ENCODE results near the gene RARA.

RARA gene

GRCh38 chr17:40330850-40331470 is 22.0 kb downstream of the RARA start:
- DNase-seq = no peak

DNA sequence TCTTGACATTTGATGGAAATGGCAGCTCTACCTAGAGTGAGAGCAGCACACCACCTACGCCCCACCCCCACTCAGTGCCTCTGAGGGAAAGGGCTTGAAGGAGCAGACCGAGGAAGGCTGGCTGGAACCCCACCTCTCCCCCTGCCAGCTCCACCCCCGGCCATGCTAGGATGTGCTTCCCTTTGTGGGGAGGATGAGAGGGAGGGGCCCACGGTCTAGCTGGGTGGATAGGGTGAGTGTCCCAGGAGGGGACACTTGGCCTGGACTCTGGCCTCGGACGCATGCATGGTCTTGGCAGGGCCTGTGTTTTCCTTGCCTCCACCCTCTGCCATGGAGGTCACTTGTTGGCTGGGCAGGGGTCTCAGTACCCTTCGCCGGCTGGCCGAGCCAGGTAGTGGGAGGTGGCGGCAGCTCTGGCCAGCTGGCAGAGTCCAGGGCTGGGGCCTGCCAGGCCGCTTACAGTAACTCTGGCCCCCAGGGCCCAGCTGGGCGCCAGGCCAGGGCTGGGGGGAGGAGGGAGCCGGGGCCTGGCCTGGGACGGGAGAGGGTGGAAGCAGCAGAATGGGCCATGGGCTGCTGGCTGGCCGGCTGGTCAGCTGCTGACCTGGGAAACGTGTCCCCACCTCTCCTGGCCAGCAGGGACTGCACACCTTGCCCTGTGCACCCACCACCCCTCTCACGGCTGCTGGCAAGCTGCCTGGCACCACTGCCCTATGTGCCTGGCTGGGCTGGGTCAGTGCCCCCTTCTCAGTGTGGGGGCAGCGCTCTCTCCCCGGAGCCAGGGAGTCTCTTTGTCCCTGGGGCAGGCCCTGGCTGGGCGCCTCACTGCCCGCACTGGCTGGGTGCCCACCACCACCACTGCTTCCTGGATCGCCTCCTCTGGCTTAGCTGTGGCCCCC is 23.0 kb downstream of the RARA start:
- no peak for DNase-seq

- DNase-seq = no peak
These were observed 24.9 kb downstream of the RARA start for GRCh38 chr17:40333781-40334448.

- DNase-seq = no peak
These were observed 26.6 kb downstream of the RARA start for GRCh38 chr17:40335620-40336019.

DNA sequence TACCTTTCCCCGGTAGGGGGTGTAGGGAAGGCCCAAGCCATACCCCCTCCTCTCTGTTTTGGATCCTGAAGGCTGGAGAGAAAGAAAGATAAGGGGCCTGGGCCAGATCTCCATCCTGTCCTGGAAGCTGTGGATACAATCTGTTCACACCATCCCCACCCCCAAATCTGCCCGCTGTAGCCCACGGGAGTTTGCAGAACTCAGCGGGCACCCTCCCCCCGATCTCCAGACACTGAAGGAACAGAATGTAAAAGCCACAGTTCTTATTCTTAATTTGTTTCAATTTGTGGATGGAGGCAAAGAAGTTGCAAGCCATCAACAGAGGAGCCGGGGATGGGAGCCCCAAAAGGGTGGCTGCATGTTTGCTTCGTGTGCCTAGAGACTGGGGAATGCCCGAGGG is 28.4 kb downstream of the RARA start:
- no peak for DNase-seq

DNA sequence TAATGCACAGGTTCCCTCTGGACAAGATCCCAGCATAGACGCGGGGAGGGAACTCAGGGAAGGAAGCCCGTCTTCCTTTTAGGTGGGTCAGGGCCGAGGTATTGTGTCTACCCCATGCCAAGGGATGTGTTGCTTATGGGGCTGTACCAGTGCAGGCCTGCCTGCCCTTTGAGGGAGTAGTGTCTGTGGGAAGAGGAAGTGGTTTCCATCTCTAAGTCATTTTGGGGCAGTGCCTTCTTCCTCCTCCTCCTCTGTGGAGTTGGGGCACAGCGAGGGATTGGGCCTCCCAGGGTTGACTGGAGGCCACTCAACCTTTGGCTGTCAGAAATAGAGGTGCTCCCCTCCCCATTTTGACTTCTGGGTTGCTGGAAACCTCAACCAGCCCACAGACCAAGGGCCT is 29.1 kb downstream of the RARA start:
- no peak for DNase-seq

DNA sequence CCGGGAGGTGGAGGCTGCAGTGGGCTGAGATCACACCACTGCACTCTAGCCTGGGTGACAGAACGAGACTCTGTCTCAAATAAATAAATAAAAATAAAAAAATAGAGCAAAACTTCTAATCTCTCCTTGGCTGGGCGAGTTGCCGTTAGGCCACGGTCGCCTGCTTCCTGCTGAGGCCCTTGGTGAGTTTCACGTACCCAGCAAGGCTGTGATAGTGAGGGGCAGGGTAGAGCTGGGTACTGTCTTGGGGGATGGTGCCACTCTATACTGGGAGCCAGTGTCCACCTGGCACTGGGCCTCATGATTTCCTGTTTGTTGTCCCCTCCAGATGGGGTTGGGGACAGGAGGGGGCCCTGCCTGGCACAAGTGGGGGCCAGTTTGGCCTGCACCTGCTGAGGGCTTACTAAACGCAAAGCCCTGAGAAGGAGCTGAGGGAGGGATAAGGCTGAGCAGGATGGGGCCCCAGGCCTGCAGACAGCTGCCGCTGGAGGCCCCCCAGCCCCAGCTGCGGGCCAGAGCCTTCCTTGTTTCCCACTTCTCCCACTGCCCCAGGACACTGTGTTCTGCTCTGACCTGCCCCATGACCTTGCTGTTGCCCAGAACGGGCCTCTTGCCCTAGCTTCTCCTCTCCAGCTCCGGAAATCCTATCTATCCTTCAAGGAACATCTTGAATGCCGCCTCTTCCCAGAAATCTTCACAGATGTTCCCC is 30.1 kb downstream of the RARA start:
- DNase-seq = no peak

DNA sequence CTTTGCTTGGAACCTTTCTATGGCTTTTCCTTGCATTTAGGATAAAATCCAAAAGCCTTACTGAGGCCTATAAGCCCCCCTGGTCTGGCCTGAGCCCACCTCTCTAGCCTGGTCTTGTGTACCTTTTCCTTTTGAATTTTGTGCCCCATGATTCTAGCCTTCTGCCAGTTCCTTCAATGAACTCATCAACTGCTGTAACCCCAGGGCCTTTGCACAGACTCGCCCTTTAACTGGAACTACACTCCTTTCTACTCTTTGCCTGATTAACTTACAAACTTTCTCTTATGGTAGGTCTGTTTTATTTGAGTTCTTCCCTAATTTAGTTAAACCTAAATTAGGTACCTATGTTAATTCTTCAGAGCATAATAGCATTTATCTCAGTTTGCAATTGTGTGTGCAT is 31.3 kb downstream of the RARA start:
- DNase-seq = no peak

DNA sequence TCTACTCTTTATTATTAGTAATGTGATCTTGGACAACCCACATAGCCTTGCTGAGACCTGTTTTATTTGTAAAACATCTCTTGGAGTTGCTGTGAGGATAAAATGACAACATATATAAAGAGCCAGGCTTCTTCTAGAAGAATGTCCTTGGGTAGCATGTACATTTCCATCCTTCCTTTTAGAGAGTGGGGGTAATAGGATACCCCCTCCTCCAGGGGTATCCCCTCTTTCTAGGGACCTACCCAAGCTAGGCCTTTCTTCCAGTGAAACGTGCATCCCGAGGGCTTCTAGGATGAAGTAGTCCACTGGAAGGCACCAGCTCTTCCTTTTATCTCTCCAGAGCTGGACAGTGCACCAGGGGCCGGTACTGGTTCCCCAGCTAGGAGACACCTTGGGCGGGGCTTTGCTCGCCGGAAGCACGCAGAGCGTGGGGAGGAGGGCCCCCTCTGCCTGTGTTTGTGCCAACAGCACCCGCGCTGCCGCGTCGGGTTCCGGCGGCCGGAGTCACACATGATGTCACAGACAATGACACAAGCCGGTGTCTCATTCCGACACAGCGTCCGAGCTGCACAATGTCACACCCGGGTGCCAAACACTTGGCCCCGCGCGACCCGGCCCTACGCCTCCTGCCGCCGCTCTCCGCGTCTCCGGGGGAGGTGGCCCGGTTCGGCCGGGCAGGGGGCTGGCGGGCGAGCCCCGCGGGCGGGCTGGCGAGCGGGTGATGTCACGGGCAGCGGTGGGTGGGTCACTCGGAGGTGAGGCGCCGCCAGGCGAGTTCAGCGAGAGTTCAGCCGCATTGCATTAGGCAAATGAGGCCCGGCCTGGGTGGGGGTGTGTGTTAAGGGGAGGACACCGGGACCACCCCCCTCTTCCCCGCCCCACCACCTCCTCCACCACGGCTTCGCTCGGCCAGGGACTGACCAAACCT is 32.2 kb downstream of the RARA start:
- DNase-seq = peak; percentile 92

- no peak for DNase-seq
These were observed 33.0 kb downstream of the RARA start for GRCh38 chr17:40341808-40342503.

DNA sequence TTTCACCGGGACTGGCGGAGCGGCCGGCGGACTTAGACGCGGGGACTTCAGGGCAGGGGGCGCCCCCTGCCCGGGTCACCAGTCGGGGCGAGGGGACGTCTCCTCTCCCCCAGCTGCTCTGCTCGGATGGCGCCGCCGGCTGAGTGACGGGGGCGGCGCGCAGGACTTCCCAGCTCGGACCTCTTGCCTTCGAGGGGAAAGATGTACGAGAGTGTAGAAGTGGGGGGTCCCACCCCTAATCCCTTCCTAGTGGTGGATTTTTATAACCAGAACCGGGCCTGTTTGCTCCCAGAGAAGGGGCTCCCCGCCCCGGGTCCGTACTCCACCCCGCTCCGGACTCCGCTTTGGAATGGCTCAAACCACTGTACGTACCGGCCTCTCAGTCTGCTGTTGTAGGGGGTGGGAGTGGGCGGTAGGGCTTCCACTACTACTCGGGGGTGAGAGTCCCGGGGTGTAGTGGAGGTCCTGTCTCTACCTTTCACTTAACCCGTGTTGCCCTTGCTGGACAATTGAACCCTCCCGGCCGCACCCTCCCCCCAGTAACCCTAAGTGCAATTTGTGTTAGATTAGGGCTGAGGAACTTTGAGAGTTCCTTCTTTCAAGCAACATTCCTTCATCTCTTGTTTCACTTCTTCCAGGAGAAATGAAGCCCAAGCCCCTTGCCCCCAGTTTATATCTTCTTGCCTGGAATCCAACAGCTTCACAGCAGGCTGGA is 33.7 kb downstream of the RARA start:
- no peak for DNase-seq

DNA sequence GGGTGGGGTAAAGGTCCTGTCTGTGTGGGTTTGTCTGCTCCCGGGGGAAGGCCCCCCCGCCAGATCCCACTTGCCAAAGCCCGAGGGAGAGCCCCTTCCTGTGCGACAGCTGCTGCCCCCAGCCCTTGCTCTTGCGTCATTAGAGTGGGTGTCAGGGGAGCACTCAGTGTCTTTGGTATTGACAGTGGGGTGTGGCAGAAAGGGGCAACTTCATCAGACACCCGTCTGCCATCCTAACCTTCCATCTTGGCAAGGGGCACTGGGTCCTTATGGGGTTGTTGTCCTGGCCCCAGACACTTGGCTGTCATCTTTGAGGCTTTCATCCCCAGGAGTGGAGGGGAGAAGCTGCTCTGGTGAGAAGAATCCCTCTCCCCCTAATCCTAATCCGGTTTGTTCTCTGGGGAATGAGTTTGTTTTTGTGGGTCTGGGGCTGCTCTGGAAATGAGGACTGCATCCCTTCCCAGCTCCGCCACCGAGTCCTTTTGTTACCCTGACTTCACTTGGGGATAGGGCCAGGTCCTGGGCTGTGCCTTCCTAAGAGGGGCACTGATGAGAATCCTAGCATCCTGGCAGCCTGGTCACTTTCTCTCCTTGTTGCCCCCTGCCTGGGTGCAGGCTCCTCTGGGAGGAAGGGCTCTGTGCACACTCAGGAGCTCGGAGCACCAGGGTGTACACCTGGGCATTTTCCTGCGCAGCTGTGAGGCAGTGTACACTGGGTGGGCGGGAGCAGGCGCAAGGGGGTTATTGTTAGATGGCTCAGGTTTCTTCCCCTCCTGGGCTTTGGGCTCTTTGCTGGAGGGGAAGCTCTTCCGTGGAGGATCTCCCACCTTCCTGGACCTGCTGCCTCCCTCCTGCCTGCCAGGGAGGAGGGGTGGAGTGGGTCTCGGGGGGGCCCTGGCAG is 34.5 kb downstream of the RARA start:
- DNase-seq = no peak

DNA sequence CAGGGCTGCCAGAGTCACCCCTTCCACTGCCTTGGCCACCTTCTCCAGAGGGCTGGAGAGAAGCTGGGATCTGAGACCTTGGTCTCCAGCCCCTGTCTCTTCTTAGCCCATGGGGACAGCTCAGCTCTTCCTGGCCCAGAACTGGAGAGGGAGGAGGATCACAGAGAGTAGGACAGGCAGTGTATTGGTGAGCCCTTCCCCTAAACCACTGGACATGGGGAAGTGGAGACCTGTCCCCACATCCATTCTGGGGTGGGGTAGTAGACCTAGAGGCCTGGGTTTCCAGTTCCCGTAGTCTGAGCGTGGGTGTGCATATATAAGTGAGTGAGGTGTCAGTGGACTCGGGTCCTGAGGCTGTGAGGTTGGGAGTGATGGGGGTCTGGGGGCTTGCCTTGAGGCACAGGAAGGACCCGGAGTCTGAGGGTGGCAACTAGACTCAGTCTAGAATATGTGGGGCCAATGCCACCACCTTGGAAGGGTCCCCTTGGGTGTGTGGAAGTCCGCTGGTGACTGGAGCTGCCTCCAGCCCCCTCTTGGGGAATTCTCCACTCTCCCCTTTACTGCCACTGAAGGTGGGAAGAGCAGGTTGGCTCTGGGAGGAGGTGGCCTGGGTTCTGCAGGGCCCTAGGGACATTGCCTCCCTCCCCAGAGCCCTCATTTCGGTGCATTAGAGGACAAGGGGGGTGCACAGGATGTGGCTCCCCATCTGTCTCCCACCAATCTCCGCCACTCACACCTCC is 35.6 kb downstream of the RARA start:
- no peak for DNase-seq

DNA sequence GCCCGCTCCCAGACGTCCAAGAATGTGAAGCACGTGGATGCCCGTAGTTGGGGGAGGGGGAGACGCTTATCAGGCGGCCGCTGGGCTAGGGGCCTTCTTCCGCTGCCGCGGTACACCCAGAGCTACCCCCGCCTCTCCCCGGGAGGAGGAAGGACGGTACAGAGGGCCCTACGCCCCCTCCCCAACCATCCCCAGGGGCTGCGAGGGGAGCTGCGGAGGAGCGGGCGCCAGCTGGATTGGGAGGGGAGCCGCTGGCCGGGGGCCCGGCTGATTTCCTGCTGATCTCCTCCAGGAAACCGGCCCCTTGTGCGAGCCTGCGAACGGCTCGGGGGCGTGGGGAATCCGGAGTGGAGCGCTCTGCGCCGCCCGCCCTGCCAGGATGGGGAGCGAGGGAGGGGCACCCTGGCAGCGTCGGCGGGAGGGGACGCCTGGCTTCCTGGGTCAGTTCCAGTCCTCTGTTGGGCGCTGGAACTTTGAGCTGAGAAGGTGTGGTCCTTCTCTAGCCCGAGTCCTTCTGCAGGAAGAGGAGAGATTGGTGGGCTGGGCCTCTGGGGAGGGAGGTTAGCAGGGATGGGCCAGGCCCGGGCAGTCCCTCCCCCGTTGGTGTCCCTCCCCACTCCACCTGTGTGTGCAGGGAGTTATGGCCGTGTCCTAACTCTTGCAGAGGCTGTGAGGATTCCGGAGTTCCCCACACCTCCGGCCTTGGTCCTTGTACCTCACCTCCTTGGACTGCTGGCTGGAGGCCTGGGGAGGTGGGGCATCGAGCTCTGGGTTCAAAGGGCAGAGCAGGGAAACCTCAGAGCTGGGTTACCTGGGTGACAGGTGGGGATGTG is 36.4 kb downstream of the RARA start:
- DNase-seq = peak; percentile 69

DNA sequence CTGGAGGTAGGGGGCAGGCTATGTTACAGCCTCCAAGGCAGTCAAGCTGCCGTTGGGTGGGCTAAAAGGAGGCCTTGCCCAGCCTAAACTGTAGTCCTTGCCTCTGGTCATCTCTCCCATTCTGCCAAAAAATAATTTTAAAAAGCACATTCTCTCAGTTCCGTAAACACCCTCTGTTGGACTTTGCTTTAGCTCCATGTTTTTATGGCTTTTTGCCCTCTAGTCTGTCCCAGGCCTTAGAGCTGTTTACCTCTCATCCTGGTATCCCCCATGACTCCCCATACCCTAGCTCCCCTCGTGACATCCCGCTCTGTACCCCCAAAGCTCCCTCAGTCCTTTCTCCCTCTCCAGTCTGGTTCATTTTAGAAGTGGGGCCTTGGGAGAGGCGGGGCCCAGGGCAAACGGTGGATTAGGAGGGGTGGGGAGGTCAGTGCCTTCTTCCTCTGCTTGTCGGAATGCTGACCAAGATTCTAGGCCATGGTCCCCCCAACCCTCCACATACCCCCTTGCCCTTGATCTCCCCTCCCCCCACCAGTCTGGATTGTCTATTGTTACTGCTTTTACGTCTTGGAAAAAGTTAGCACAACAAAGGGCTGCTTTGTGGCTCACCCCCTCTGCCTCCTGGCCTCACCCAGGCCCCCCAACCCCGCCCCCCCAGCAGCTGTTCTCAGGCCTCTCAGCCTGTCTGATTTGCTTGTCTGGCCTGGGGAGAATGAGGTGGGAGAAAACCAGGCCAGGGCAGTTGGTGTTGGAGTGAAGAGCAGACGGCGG is 37.2 kb downstream of the RARA start:
- DNase-seq = no peak

DNA sequence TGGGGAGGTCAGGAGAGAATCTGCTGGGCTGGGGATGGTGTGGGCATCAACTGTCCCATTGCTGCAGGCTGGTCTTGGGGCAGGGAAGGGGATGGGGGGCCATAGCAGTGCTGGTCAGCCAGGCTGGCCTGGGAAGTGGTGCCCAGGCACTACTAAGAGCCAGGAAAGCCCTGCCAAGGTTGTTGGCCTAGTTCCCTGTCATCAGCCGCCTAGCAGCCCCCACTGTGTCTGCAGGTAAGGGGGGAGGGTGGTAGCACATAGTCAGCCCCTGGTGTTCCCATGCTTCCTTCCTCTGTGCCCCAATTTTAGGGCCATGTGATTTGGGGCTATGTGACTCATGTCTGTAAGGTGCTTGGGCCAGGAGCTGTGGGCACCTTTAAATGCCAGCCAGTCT is 37.8 kb downstream of the RARA start:
- no peak for DNase-seq
